ENCODE measurements around the gene CCDC154.

- TF ChIP-seq, protein P1, sequence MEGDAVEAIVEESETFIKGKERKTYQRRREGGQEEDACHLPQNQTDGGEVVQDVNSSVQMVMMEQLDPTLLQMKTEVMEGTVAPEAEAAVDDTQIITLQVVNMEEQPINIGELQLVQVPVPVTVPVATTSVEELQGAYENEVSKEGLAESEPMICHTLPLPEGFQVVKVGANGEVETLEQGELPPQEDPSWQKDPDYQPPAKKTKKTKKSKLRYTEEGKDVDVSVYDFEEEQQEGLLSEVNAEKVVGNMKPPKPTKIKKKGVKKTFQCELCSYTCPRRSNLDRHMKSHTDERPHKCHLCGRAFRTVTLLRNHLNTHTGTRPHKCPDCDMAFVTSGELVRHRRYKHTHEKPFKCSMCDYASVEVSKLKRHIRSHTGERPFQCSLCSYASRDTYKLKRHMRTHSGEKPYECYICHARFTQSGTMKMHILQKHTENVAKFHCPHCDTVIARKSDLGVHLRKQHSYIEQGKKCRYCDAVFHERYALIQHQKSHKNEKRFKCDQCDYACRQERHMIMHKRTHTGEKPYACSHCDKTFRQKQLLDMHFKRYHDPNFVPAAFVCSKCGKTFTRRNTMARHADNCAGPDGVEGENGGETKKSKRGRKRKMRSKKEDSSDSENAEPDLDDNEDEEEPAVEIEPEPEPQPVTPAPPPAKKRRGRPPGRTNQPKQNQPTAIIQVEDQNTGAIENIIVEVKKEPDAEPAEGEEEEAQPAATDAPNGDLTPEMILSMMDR (IDR thresholded peaks at IDR 0.05), result no peak
- no peak for TF ChIP-seq POLR2A (IDR thresholded peaks at IDR 0.05)
Measured at GRCh38 chr16:1412847-1413246, 31.5 kb downstream of the CCDC154 start.

Data from right lobe of liver (tissue), 4 donors.